GOT3 (cell line): ENCODE measurements around the gene ARL17B.
"Not testable (repeated sequence)": the region's sequence is repeated elsewhere in the genome, so short reads cannot be mapped to it uniquely, and the experiment has no call there.

ENCODE experiments used
- DNase-seq: peaks from one replicate; lab custom pipeline; 2025; ENCODE audit warnings: mixed read lengths; lab: John Stamatoyannopoulos, UW

The ARL17B gene

GRCh38 chr17:46290906-46291546 lies 70.5 kb downstream of the ARL17B start:
- DNase-seq: not testable (repeated sequence)

GRCh38 chr17:46287587-46287986 lies 74.0 kb downstream of the ARL17B start:
- DNase-seq: not testable (repeated sequence)

- not testable (repeated sequence) for DNase-seq
Observed at GRCh38 chr17:46286764-46287221, 74.8 kb downstream of the ARL17B start.

- DNase-seq: not testable (repeated sequence)
Observed at GRCh38 chr17:46285500-46285899, 76.1 kb downstream of the ARL17B start.

GRCh38 chr17:46284467-46284866 lies 77.1 kb downstream of the ARL17B start:
- not testable (repeated sequence) for DNase-seq

GRCh38 chr17:46282635-46283034 lies 78.9 kb downstream of the ARL17B start:
- not testable (repeated sequence) for DNase-seq

- not testable (repeated sequence) for DNase-seq
Observed at GRCh38 chr17:46281336-46281735, 80.2 kb downstream of the ARL17B start.

GRCh38 chr17:46276728-46277479 lies 84.7 kb downstream of the ARL17B start:
- not testable (repeated sequence) for DNase-seq

GRCh38 chr17:46274238-46274637 lies 87.3 kb downstream of the ARL17B start:
- DNase-seq: no peak

- no peak for DNase-seq
Observed at GRCh38 chr17:46273541-46274236, 87.9 kb downstream of the ARL17B start.

GRCh38 chr17:46270032-46270431 lies 91.5 kb downstream of the ARL17B start:
- no peak for DNase-seq

- peak; percentile 63 for DNase-seq
Observed at GRCh38 chr17:46266656-46267544, 94.7 kb downstream of the ARL17B start.

GRCh38 chr17:46266063-46266655 lies 95.4 kb downstream of the ARL17B start:
- DNase-seq: not testable (repeated sequence)

GRCh38 chr17:46264456-46265198 lies 96.9 kb downstream of the ARL17B start:
- DNase-seq: no peak

GRCh38 chr17:46262271-46262670 lies 99.3 kb downstream of the ARL17B start:
- no peak for DNase-seq

- DNase-seq: not testable (repeated sequence)
Observed at GRCh38 chr17:46259845-46260661, 101.5 kb downstream of the ARL17B start.

- not testable (repeated sequence) for DNase-seq
Observed at GRCh38 chr17:46256369-46256768, 105.2 kb downstream of the ARL17B start.

- not testable (repeated sequence) for DNase-seq
Observed at GRCh38 chr17:46254215-46254614, 107.4 kb downstream of the ARL17B start.

GRCh38 chr17:46253722-46254121 lies 107.8 kb downstream of the ARL17B start:
- DNase-seq: not testable (repeated sequence)
